ENCODE results near the gene BBIP1.

DNA sequence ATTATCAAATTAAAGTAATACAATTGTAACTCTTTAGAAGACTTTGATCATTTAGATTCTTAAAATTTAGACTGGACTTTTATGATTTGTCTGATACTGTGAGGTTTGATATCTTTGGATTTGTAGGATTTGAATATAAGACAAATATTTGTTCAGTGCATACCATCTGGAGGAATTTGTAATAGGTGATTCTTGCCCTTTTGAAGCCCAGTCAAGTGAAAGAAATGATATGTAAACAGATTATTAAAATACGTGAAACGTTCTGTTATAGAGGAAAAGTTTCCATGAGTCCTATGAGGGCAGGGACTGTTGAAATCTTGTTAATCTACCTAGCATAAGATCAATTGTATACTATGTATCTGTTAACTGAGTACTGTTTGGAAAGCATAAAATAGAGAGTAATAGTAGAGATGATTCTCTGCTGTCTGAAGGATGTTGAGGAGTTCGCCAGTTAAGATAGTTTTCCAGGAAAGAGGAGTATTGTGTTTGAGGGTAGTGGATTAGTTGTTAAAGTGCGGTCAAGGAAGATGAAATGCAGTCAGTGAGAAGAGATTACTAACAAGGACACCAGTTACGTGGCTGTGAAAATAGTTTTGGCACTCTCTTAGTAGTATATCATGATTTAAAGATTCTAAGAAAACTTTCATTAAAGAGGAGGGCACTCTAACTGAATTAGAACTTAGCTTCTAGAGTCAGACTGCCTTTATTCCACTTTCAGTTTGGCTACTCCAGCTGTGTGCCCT lies 32.9 kb downstream of the BBIP1 start:
- TF ChIP-seq SUZ12 (IDR thresholded peaks at IDR 0.05): no peak
- no peak for TF ChIP-seq HDGF (IDR thresholded peaks at IDR 0.05; ENCODE audit: borderline replicate concordance)
- TF ChIP-seq, protein P1, sequence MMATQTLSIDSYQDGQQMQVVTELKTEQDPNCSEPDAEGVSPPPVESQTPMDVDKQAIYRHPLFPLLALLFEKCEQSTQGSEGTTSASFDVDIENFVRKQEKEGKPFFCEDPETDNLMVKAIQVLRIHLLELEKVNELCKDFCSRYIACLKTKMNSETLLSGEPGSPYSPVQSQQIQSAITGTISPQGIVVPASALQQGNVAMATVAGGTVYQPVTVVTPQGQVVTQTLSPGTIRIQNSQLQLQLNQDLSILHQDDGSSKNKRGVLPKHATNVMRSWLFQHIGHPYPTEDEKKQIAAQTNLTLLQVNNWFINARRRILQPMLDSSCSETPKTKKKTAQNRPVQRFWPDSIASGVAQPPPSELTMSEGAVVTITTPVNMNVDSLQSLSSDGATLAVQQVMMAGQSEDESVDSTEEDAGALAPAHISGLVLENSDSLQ (IDR thresholded peaks at IDR 0.05): no peak
- no peak for TF ChIP-seq ELF4 (IDR thresholded peaks at IDR 0.05)
- no peak for TF ChIP-seq TARDBP (IDR thresholded peaks at IDR 0.05)
- TF ChIP-seq FOXK2 (IDR thresholded peaks at IDR 0.05): no peak
- no peak for TF ChIP-seq SP1 (IDR thresholded peaks at IDR 0.05)
- no peak for TF ChIP-seq FOXM1 (IDR thresholded peaks at IDR 0.05; ENCODE audit: borderline replicate concordance)
- TF ChIP-seq CTBP1 (IDR thresholded peaks at IDR 0.05; ENCODE audit: borderline replicate concordance): no peak

All from HEK293T (cell line).